ENCODE data around the gene SCGB1A1.
A peak's percentile ranks its signal among the peaks of the same experiment; 100 is the strongest.

GRCh38 chr11:62393061-62393611 lies 25.7 kb upstream of the SCGB1A1 start:
- TF ChIP-seq, protein P1, sequence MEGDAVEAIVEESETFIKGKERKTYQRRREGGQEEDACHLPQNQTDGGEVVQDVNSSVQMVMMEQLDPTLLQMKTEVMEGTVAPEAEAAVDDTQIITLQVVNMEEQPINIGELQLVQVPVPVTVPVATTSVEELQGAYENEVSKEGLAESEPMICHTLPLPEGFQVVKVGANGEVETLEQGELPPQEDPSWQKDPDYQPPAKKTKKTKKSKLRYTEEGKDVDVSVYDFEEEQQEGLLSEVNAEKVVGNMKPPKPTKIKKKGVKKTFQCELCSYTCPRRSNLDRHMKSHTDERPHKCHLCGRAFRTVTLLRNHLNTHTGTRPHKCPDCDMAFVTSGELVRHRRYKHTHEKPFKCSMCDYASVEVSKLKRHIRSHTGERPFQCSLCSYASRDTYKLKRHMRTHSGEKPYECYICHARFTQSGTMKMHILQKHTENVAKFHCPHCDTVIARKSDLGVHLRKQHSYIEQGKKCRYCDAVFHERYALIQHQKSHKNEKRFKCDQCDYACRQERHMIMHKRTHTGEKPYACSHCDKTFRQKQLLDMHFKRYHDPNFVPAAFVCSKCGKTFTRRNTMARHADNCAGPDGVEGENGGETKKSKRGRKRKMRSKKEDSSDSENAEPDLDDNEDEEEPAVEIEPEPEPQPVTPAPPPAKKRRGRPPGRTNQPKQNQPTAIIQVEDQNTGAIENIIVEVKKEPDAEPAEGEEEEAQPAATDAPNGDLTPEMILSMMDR (IDR thresholded peaks at IDR 0.05) = peak; percentile 51
- no peak for TF ChIP-seq ZFX (IDR thresholded peaks at IDR 0.05; ENCODE audit: borderline replicate concordance)
